ENCODE measurements around the gene TAMALIN. TPM values are rescaled to one million over a fixed set of nuclear protein-coding genes. Genes with fewer than 3 reads are reported as not detected.

TAMALIN gene
- polyA plus RNA-seq, 2 of the 4 experiments (the other 2 are of a cell fraction): 0.30 to 0.35 TPM

GRCh38 chr12:52004042-52004648, 2.6 kb upstream of the TAMALIN start:
- FAIRE-seq: no peak
- 42% methylated on average over 5 of the region's 5 CpGs for WGBS (ENCODE audit: missing lambda C conversion rate)
- Histone ChIP-seq H3K4me3 (no peak overlapping the region), H3K9me3 (no peaks in the 10 kb centered on the region), H3K4me1 (0 out of 3 replicates have a peak, but pooled peaks cover 3% of the 10 kb centered on the region), H3K27ac (no peak overlapping the region), H3K4me2 (no peak overlapping the region)
- peak; percentile 73 to 83 for ATAC-seq
- POLR2A ChIA-PET: interaction anchor here (0.6 to 1.5 kb wide), 4 partner anchors 14 to 47 kb away, joined by 3 to 5 read pairs (median 4); partner anchors contain the start of gene NR4A1
- 0 out of 2 replicates have a peak, but pooled peaks have one; percentile 16 for TF ChIP-seq ESRRA (IDR thresholded peaks at IDR 0.05; ENCODE audit: borderline replicate concordance, low read length)
- TF ChIP-seq PHF8 (IDR thresholded peaks at IDR 0.05; ENCODE audit: borderline replicate concordance, low read depth): no peak
- no peak for TF ChIP-seq EHF (CRISPR knock-in tag; IDR thresholded peaks at IDR 0.05)
- TF ChIP-seq, protein P1, sequence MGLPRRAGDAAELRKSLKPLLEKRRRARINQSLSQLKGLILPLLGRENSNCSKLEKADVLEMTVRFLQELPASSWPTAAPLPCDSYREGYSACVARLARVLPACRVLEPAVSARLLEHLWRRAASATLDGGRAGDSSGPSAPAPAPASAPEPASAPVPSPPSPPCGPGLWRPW (IDR thresholded peaks at IDR 0.05): no peak
- TF ChIP-seq, protein P2, sequence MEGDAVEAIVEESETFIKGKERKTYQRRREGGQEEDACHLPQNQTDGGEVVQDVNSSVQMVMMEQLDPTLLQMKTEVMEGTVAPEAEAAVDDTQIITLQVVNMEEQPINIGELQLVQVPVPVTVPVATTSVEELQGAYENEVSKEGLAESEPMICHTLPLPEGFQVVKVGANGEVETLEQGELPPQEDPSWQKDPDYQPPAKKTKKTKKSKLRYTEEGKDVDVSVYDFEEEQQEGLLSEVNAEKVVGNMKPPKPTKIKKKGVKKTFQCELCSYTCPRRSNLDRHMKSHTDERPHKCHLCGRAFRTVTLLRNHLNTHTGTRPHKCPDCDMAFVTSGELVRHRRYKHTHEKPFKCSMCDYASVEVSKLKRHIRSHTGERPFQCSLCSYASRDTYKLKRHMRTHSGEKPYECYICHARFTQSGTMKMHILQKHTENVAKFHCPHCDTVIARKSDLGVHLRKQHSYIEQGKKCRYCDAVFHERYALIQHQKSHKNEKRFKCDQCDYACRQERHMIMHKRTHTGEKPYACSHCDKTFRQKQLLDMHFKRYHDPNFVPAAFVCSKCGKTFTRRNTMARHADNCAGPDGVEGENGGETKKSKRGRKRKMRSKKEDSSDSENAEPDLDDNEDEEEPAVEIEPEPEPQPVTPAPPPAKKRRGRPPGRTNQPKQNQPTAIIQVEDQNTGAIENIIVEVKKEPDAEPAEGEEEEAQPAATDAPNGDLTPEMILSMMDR (IDR thresholded peaks at IDR 0.05): peak; percentile 88
- TF ChIP-seq HEYL (CRISPR knock-in tag; IDR thresholded peaks at IDR 0.05): no peak
- no peak for TF ChIP-seq TFCP2L1 (CRISPR knock-in tag; IDR thresholded peaks at IDR 0.05)
- TF ChIP-seq, protein P3, sequence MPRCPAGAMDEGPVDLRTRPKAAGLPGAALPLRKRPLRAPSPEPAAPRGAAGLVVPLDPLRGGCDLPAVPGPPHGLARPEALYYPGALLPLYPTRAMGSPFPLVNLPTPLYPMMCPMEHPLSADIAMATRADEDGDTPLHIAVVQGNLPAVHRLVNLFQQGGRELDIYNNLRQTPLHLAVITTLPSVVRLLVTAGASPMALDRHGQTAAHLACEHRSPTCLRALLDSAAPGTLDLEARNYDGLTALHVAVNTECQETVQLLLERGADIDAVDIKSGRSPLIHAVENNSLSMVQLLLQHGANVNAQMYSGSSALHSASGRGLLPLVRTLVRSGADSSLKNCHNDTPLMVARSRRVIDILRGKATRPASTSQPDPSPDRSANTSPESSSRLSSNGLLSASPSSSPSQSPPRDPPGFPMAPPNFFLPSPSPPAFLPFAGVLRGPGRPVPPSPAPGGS (IDR thresholded peaks at IDR 0.05): no peak
- TF ChIP-seq CBX2 (IDR thresholded peaks at IDR 0.05; ENCODE audit: borderline replicate concordance, low read depth): no peak
- TF ChIP-seq RAD21 (conservative IDR thresholded peaks at IDR 0.05 in 1 of 2, IDR thresholded peaks at IDR 0.05 in 1 of 2): peak; percentile 90 to 95
- TF ChIP-seq SREBF2 (IDR thresholded peaks at IDR 0.05): no peak
- TF ChIP-seq JUN (IDR thresholded peaks at IDR 0.05): no peak
- no peak for TF ChIP-seq HOXA7 (CRISPR knock-in tag; IDR thresholded peaks at IDR 0.05)
- no peak for TF ChIP-seq ZC3H11A (IDR thresholded peaks at IDR 0.05)
- peak; percentile 93 for TF ChIP-seq SMC3 (IDR thresholded peaks at IDR 0.05)
- DNase-seq (ENCODE audit: low read depth in 1 of 2, low spot score in 1 of 2): peak; percentile 69 to 78
- CTCF ChIA-PET: interaction anchor here (0.7 to 36.7 kb wide), 30 partner anchors 7 to 982 kb away, joined by 3 to 1544 read pairs (median 5); partner anchors contain the start of genes ATG101 and TAMALIN

DNA sequence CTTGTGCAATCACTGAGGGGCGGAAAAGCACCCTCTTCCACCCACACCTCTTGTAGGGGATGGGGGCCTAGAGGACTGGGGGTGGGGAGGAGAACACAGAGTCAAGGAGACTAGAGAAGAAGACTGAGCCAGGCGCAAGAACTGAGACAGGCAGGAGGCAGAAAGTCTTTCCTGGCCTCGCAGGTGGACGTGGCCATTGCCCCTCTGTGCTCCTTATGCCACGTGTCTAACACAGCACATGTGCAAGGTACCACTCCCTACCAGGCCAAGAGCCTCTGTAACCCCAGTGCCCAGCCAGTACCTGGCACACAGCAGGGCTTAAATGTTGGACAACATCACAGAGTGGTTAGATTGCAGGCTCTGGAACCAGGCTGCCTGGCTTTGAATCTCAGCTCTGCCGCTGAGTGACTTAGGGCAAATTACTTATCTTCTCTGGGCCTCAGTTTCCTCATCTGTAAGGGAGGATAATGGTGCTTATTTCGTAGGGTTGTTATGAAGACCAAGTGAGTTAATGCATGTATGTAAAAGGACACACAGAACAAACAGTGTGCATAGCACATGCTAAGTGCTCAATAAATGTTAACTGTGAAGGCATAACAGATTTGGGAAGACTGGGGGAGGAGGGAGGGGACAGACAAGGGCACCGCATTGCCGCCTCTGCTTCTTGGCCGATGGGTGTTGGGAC, 1.4 kb upstream of the TAMALIN start:
- WGBS (ENCODE audit: missing lambda C conversion rate): 87% methylated on average over 9 of the region's 10 CpGs
- Histone ChIP-seq H3K4me2 (no peak overlapping the region), H3K9me3 (no peaks in the 10 kb centered on the region), H3K4me3 (no peak overlapping the region), H3K4me1 (0 out of 3 replicates have a peak, but pooled peaks cover 3% of the 10 kb centered on the region), H3K27ac (no peak overlapping the region)
- ChIA-PET POLR2A (interaction anchor here (1.3 kb wide), 1 partner anchor 17 kb away, joined by 3 read pairs; no protein-coding TSS in a partner anchor), CTCF (interaction anchor here (1.2 to 36.7 kb wide), 12 partner anchors 8 to 586 kb away, joined by 3 to 1544 read pairs (median 9); partner anchors contain the start of genes ATG101 and TAMALIN)
- FAIRE-seq (no peak), ATAC-seq (no peak), DNase-seq (ENCODE audit: low read depth in 1 of 2, low spot score in 1 of 2) (no peak)
- TF ChIP-seq CBX2 (IDR thresholded peaks at IDR 0.05; ENCODE audit: borderline replicate concordance, low read depth) (no peak), TFCP2L1 (CRISPR knock-in tag; IDR thresholded peaks at IDR 0.05) (no peak), KDM5A (IDR thresholded peaks at IDR 0.05) (no peak), JUNB (IDR thresholded peaks at IDR 0.05) (no peak), RARB (CRISPR knock-in tag; IDR thresholded peaks at IDR 0.05) (no peak), CBX8 (IDR thresholded peaks at IDR 0.05) (no peak), HOXA7 (CRISPR knock-in tag; IDR thresholded peaks at IDR 0.05) (no peak), ZSCAN20 (CRISPR knock-in tag; IDR thresholded peaks at IDR 0.05) (no peak), HEYL (CRISPR knock-in tag; IDR thresholded peaks at IDR 0.05) (no peak), NPAS2 (CRISPR knock-in tag; IDR thresholded peaks at IDR 0.05; ENCODE audit: borderline replicate concordance) (no peak)
- TF ChIP-seq, protein P3 (IDR thresholded peaks at IDR 0.05): no peak
